Osteocyte (in vitro differentiated cells): ENCODE results near the gene NUP88. TPM values are rescaled to one million over a fixed set of nuclear protein-coding genes. Genes with fewer than 3 reads are reported as not detected.

Experiments
- DNase-seq: peaks from one replicate; pipeline ENCODE4 v3.0.0; 2021; ENCODE audit warnings: mixed read lengths; ENCODE audit not compliant: unreplicated experiment; ENCODE audit errors: extremely low spot score
- H3K27ac Mint-ChIP-seq: one replicate; pipeline ENCODE4 v1.8.0; 2021; ENCODE audit warnings: mild to moderate bottlenecking, mixed read lengths; ENCODE audit not compliant: unreplicated experiment
- H3K27me3 Mint-ChIP-seq: one replicate; pipeline ENCODE4 v1.8.0; 2021; ENCODE audit warnings: mixed read lengths; ENCODE audit not compliant: unreplicated experiment
- H3K36me3 Mint-ChIP-seq: one replicate; pipeline ENCODE4 v1.8.0; 2021; ENCODE audit warnings: mixed read lengths; ENCODE audit not compliant: unreplicated experiment
- H3K4me1 Mint-ChIP-seq: one replicate; pipeline ENCODE4 v1.8.0; 2021; ENCODE audit warnings: mixed read lengths; ENCODE audit not compliant: unreplicated experiment
- H3K4me3 Mint-ChIP-seq: one replicate; pipeline ENCODE4 v1.8.0; 2021; ENCODE audit warnings: mild to moderate bottlenecking, moderate library complexity, mixed read lengths; ENCODE audit not compliant: unreplicated experiment
- H3K9me3 Mint-ChIP-seq: one replicate; pipeline ENCODE4 v1.8.0; 2021; ENCODE audit warnings: mixed read lengths; ENCODE audit not compliant: unreplicated experiment
- CTCF ChIP-seq: fragments of 200-600 bp; sonication (generic); IDR thresholded peaks from 2 replicates; pipeline ENCODE4 v1.5.0; 2021; ENCODE audit warnings: antibody characterized with exemption, mild to moderate bottlenecking, moderate library complexity
- total RNA-seq: library from RNA; stranded (reverse); gene quantifications from 2 replicates; pipeline ENCODE4 v1.2.1, GENCODE V29; 2021

The NUP88 gene
- total RNA-seq, 1 donor from 2014 or later: 45.7 TPM

- TF ChIP-seq CTCF: no peak
- H3K36me3 Mint-ChIP-seq: peaks cover 57% of the 10 kb centered on the region
- H3K27ac Mint-ChIP-seq: no peak overlapping the region
- no peaks in the 10 kb centered on the region for H3K9me3 Mint-ChIP-seq
- no peaks in the 10 kb centered on the region for H3K4me1 Mint-ChIP-seq
- DNase-seq: no peak
- H3K27me3 Mint-ChIP-seq: no peaks in the 10 kb centered on the region
- H3K4me3 Mint-ChIP-seq: no peak overlapping the region
Measured at GRCh38 chr17:5429191-5429887, 9.9 kb upstream of the NUP88 start.

- Mint-ChIP-seq H3K4me3 (no peak overlapping the region), H3K4me1 (peaks cover 11% of the 10 kb centered on the region), H3K9me3 (no peaks in the 10 kb centered on the region), H3K27me3 (no peaks in the 10 kb centered on the region), H3K36me3 (peaks cover 47% of the 10 kb centered on the region), H3K27ac (no peak overlapping the region)
- DNase-seq: no peak
- no peak for TF ChIP-seq CTCF
Measured at GRCh38 chr17:5425826-5426225, 6.4 kb upstream of the NUP88 start.

GRCh38 chr17:5424909-5425308 lies 5.4 kb upstream of the NUP88 start:
- DNase-seq: no peak
- Mint-ChIP-seq H3K36me3 (peaks cover 42% of the 10 kb centered on the region), H3K9me3 (no peaks in the 10 kb centered on the region), H3K27ac (no peak overlapping the region), H3K4me3 (no peak overlapping the region), H3K4me1 (peaks cover 17% of the 10 kb centered on the region), H3K27me3 (no peaks in the 10 kb centered on the region)
- no peak for TF ChIP-seq CTCF

- no peak for DNase-seq
- Mint-ChIP-seq H3K4me3 (no peak overlapping the region), H3K4me1 (peaks cover 27% of the 10 kb centered on the region)
Measured at GRCh38 chr17:5422505-5422904, 3.0 kb upstream of the NUP88 start.

More at GRCh38 chr17:5422505-5422904, 3.0 kb upstream of the NUP88 start:
- Mint-ChIP-seq H3K9me3 (no peaks in the 10 kb centered on the region), H3K27ac (no peak overlapping the region), H3K36me3 (peaks cover 24% of the 10 kb centered on the region), H3K27me3 (no peaks in the 10 kb centered on the region)
- TF ChIP-seq CTCF: no peak
